GM12875 (cell line): ENCODE results near the gene FLACC1.

Source experiments
- H3K4me3 ChIP-seq: one replicate; pipeline ENCODE4 v1.5.1; 2011; ENCODE audit warnings: low read depth, low read length, control low read depth
- CTCF ChIP-seq: IDR thresholded peaks from 2 replicates; pipeline ENCODE4 v1.5.1; 2011; ENCODE audit warnings: low read depth, mild to moderate bottlenecking, control low read depth, inconsistent platforms, low read length, moderate library complexity, borderline replicate concordance; ENCODE audit not compliant: insufficient read depth

The FLACC1 gene

GRCh38 chr2:201260302-201260800 lies 96.8 kb downstream of the FLACC1 start, which contains the start of gene CASP8:
Gene CASP8 (plus strand): TSS chr2:201260536. CDS start chr2:201266487, 5,951 bp downstream.
- no peak for TF ChIP-seq CTCF
- H3K4me3 ChIP-seq = peak within 1 kb of the TSS; percentile 44

GRCh38 chr2:201258666-201259615 lies 98.2 kb downstream of the FLACC1 start:
- no peak for TF ChIP-seq CTCF
- H3K4me3 ChIP-seq = peak overlapping the region; percentile 47

GRCh38 chr2:201257956-201258665 lies 99.0 kb downstream of the FLACC1 start:
- peak overlapping the region; percentile 47 for H3K4me3 ChIP-seq
- TF ChIP-seq CTCF = no peak

GRCh38 chr2:201257381-201257955 lies 99.7 kb downstream of the FLACC1 start:
- TF ChIP-seq CTCF = no peak
- H3K4me3 ChIP-seq = peak overlapping the region; percentile 27

- H3K4me3 ChIP-seq = no peak overlapping the region
- TF ChIP-seq CTCF = no peak
Observed at GRCh38 chr2:201256082-201256481, 101.1 kb downstream of the FLACC1 start.

GRCh38 chr2:201255408-201256033 lies 101.6 kb downstream of the FLACC1 start:
- H3K4me3 ChIP-seq = no peak overlapping the region
- no peak for TF ChIP-seq CTCF
